ENCODE results near the gene AMPD1.

DNA sequence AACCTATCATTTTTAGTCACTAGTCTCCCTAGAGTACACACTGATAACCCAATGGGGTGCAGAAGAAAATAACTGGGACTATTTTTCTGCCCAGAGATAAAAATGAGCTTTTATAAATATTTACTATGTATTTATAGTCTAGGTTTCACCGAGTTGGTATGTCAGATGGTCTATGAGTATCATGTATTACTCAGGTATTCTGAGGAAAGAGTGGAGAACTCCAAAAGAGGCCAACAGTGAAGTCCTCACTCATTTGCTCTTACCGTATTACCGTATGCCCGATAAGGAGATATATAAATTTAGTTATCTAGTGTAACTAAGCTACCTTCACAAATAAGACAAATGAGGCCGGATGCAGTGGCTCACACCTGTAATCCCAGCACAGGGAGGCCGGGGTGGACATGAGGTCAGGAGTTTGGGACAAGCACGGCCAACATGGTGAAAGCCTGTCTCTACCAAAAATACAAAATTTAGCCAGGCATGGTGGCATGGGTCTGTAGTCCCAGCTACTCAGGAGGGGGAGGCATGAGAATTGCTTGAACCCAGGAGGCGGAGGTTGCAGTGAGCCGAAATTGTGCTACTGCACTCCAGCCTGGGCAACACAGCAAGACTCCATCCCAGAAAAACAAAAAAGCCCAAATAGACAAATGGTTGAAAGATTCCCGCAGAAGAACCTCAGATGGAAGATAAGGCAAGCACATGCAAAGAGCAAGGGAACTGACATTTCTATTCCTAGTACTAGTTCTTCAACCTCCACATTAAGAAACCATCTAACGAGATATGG is 46.8 kb upstream of the AMPD1 start:
- TF ChIP-seq, protein P1, sequence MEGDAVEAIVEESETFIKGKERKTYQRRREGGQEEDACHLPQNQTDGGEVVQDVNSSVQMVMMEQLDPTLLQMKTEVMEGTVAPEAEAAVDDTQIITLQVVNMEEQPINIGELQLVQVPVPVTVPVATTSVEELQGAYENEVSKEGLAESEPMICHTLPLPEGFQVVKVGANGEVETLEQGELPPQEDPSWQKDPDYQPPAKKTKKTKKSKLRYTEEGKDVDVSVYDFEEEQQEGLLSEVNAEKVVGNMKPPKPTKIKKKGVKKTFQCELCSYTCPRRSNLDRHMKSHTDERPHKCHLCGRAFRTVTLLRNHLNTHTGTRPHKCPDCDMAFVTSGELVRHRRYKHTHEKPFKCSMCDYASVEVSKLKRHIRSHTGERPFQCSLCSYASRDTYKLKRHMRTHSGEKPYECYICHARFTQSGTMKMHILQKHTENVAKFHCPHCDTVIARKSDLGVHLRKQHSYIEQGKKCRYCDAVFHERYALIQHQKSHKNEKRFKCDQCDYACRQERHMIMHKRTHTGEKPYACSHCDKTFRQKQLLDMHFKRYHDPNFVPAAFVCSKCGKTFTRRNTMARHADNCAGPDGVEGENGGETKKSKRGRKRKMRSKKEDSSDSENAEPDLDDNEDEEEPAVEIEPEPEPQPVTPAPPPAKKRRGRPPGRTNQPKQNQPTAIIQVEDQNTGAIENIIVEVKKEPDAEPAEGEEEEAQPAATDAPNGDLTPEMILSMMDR (IDR thresholded peaks at IDR 0.05), result no peak
- no peak for TF ChIP-seq EZH2 (IDR thresholded peaks at IDR 0.05; ENCODE audit: borderline replicate concordance, insufficient read depth, low read depth, low read length, poor library complexity, severe bottlenecking)

Data from B cell (primary cell).